HG03469 (cell line): ENCODE data around the gene EXOC4.
"Not testable (repeated sequence)": the region's sequence is repeated elsewhere in the genome, so short reads cannot be mapped to it uniquely, and the experiment has no call there.

Experiments used
- ATAC-seq: cut with Tn5 transposase; IDR thresholded peaks from one replicate; pipeline ENCODE4 v1.9.1; 2021; ENCODE audit warnings: mild to moderate bottlenecking, moderate library complexity, moderate number of reproducible peaks; ENCODE audit not compliant: unreplicated experiment

Gene EXOC4

GRCh38 chr7:133275008-133275407 is 22.1 kb downstream of the EXOC4 start:
- no peak for ATAC-seq

GRCh38 chr7:133275446-133276095 is 22.7 kb downstream of the EXOC4 start:
- ATAC-seq, result no peak

- not testable (repeated sequence) for ATAC-seq
These were observed 26.1 kb downstream of the EXOC4 start for GRCh38 chr7:133278975-133279374.

GRCh38 chr7:133282094-133282493 is 29.2 kb downstream of the EXOC4 start:
- no peak for ATAC-seq

GRCh38 chr7:133284092-133284491 is 31.2 kb downstream of the EXOC4 start:
- ATAC-seq, result no peak

GRCh38 chr7:133288970-133289369 is 36.1 kb downstream of the EXOC4 start:
- ATAC-seq, result no peak

- no peak for ATAC-seq
These were observed 37.2 kb downstream of the EXOC4 start for GRCh38 chr7:133290041-133290440.

- ATAC-seq, result no peak
These were observed 37.9 kb downstream of the EXOC4 start for GRCh38 chr7:133290676-133291333.

GRCh38 chr7:133292631-133293030 is 39.8 kb downstream of the EXOC4 start:
- ATAC-seq, result no peak

- ATAC-seq, result no peak
These were observed 40.7 kb downstream of the EXOC4 start for GRCh38 chr7:133293384-133294160.

GRCh38 chr7:133294234-133294633 is 41.4 kb downstream of the EXOC4 start:
- no peak for ATAC-seq

GRCh38 chr7:133295484-133295883 is 42.6 kb downstream of the EXOC4 start:
- ATAC-seq, result no peak

- ATAC-seq, result no peak
These were observed 44.2 kb downstream of the EXOC4 start for GRCh38 chr7:133297093-133297492.

- ATAC-seq, result no peak
These were observed 45.2 kb downstream of the EXOC4 start for GRCh38 chr7:133298080-133298479.

GRCh38 chr7:133299676-133300075 is 46.8 kb downstream of the EXOC4 start:
- ATAC-seq, result no peak

- ATAC-seq, result no peak
These were observed 47.2 kb downstream of the EXOC4 start for GRCh38 chr7:133300088-133300487.

- no peak for ATAC-seq
These were observed 47.9 kb downstream of the EXOC4 start for GRCh38 chr7:133300811-133301210.

- ATAC-seq, result no peak
These were observed 48.6 kb downstream of the EXOC4 start for GRCh38 chr7:133301444-133301843.

GRCh38 chr7:133303372-133303771 is 50.5 kb downstream of the EXOC4 start:
- ATAC-seq, result no peak

- no peak for ATAC-seq
These were observed 51.1 kb downstream of the EXOC4 start for GRCh38 chr7:133303931-133304330.

GRCh38 chr7:133309333-133309732 is 56.5 kb downstream of the EXOC4 start:
- no peak for ATAC-seq
